GM12874 (cell line): ENCODE data around the gene RIN3.

Experiments
- TF ChIP-seq, protein P1 (sequence below): IDR thresholded peaks from 2 replicates; pipeline ENCODE4 v1.5.1; 2011; ENCODE audit warnings: low read depth, mild to moderate bottlenecking, control low read depth, low read length, moderate library complexity; ENCODE audit not compliant: insufficient read depth

Gene RIN3, protein sequence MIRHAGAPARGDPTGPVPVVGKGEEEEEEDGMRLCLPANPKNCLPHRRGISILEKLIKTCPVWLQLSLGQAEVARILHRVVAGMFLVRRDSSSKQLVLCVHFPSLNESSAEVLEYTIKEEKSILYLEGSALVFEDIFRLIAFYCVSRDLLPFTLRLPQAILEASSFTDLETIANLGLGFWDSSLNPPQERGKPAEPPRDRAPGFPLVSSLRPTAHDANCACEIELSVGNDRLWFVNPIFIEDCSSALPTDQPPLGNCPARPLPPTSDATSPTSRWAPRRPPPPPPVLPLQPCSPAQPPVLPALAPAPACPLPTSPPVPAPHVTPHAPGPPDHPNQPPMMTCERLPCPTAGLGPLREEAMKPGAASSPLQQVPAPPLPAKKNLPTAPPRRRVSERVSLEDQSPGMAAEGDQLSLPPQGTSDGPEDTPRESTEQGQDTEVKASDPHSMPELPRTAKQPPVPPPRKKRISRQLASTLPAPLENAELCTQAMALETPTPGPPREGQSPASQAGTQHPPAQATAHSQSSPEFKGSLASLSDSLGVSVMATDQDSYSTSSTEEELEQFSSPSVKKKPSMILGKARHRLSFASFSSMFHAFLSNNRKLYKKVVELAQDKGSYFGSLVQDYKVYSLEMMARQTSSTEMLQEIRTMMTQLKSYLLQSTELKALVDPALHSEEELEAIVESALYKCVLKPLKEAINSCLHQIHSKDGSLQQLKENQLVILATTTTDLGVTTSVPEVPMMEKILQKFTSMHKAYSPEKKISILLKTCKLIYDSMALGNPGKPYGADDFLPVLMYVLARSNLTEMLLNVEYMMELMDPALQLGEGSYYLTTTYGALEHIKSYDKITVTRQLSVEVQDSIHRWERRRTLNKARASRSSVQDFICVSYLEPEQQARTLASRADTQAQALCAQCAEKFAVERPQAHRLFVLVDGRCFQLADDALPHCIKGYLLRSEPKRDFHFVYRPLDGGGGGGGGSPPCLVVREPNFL

DNA sequence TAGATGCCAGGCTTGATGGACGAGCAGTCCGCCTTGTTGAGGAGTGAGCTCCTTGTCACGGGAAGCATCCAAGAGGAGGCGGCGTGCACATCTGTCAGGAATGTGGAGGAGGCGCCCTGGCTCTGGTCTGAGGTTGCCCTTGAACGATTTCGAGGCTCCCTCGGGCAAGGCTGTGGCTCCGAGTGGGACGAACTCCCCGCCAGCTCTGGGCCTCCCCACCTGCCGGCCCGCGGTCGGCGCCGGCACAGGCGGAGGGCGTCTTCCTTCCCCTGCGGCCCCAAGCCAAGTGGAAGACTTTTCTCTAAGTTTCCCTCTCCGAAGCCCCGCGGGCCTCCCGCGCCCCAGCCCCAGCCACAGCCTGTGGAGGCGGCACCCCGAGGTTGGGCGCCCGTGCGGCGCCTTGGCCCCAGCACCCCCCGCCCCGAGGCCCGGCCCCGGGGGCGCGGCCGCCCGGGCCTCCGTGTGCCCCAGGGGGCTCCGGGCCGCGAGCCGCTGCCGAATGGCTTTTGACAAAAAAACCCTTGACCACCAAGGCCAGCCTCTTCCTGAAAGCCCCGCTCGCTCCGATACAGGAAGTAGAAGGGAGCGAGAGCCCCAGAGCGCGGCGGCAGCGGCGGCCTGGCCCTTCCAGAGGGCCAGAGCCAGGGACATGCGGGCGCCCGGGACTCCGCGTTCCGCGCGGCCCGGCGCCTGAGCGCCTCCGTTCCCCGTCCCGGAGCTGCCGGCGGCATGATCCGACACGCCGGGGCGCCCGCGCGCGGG lies at the start of gene RIN3:
RIN3 (plus strand) TSS at position 578 of the 762 bp plus-strand sequence; CDS start at position 730, 152 bp downstream.
- TF ChIP-seq, protein P1, sequence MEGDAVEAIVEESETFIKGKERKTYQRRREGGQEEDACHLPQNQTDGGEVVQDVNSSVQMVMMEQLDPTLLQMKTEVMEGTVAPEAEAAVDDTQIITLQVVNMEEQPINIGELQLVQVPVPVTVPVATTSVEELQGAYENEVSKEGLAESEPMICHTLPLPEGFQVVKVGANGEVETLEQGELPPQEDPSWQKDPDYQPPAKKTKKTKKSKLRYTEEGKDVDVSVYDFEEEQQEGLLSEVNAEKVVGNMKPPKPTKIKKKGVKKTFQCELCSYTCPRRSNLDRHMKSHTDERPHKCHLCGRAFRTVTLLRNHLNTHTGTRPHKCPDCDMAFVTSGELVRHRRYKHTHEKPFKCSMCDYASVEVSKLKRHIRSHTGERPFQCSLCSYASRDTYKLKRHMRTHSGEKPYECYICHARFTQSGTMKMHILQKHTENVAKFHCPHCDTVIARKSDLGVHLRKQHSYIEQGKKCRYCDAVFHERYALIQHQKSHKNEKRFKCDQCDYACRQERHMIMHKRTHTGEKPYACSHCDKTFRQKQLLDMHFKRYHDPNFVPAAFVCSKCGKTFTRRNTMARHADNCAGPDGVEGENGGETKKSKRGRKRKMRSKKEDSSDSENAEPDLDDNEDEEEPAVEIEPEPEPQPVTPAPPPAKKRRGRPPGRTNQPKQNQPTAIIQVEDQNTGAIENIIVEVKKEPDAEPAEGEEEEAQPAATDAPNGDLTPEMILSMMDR, result no peak

DNA sequence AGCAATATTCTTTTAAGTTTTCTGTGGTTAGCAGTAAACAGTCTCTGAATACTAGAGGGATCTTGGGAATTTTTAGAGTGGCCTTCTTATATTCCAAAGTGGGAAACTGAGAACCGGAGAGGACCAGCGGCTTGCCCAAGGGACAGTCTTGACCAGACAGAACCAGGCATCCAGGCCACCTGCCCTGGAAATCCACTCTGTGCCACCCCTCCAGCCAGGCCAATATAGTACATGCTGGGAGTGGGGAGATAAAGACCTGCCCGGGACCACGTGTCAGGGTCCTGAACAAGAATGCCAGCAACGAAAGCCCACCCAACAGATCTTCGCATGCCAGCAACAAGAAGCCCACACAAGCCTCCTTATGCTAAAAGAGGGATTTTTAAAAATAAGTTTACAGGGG lies 49.4 kb upstream of the RIN3 start:
- TF ChIP-seq, protein P1, result no peak

DNA sequence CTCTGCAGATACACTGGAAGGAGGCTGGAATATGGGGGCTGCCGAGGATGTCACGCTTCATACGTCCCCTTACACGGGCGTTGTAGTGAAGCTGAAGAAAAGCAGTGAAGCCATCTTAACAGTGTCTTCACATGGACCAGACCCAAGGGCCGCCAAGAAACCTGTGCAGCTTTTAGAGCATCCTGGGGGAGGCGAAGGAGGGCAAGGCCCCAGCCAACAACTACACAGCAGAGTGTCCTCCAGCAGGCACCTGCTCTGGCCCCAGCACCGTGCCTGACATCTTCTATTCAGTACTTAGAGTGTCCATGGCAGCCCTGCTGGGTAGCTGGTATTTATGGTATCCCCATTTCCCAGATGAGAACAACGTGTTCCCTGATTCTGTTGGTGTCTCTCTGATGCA lies 48.9 kb upstream of the RIN3 start:
- TF ChIP-seq, protein P1, result no peak

DNA sequence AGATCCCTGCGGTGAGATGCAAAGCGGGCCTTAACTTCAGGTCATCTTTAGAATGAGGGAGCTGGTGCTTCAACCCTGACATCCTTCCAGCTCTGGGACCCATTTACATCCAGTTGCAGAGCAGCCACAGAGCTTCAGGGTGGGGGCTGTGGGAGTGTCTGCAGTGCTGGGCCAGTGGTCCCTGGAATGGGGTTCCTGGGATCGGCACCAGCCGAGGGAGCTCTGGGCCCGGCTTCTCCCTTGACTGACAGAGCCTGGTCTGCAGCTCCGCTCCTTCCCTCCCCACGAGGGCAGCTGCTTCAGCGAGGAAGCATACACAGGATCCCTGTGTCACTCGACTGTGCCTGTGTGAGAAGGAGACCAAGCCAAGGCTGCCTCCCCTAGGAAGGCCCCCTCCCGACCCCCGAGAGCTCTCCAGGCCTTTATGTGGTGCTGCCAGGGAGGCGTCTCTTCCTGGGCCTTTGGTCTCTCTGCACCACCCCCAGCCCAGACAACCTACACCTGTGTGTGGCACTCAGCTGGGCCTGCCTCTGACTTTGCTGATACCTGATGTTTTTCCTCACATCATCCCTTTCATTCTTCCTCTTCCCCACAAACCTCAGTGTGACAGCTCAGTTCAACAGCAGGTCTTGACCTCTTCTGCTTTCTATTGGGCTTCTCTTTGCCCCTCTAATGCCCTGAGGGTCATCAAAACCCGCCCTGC lies 48.1 kb upstream of the RIN3 start:
- TF ChIP-seq, protein P1, result no peak

DNA sequence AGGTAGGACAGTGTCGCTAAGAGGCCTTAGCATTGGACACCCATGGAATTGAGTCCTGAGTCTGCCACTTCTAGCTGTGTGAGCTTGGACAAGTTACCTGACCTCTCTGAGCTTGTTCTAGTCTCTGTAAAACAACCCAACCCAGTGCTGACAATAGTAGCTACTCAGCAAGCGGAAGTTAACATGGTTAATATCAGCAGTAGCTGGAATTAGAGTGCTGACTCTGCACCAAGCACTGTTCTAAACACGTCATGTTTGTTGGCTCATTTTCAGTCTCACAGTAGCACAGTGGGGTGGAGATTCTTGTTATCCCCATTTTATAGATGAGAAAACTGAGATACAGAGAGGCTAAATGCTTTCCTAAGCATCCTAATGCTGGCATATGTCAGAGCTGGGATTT lies 47.5 kb upstream of the RIN3 start:
- TF ChIP-seq, protein P1, result no peak

DNA sequence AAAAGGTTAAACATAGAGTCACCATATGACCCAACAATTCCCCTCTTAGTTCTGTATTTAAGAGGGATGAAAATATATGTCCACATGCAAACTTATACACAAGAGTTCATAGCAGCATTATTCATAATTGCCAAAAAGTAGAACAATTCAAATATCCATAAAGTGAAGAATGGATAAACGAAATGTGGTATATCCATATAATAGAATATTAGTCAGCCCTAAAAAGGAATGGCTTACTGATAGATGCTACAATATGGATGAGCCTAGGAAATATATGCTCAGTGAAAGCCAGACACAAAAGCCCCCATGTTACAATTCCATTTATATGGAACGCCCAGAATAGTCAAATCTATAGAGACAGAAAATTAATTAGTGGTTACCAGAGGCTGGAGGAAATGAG lies 44.1 kb upstream of the RIN3 start:
- TF ChIP-seq, protein P1, result no peak
